H1 (cell line): ENCODE data around the gene POMT2. TPM values are rescaled to one million over a fixed set of nuclear protein-coding genes. Genes with fewer than 3 reads are reported as not detected.

Experiments
- SIX5 ChIP-seq: IDR thresholded peaks from 2 replicates; pipeline ENCODE4 v1.6.1; 2011; ENCODE audit warnings: mild to moderate bottlenecking, low read depth, low read length
- TEAD4 ChIP-seq: IDR thresholded peaks from 2 replicates; pipeline ENCODE4 v1.6.1; 2012; ENCODE audit warnings: low read depth, low read length, inconsistent platforms, mixed read lengths
- polyA plus RNA-seq, 7 experiments: library from polyadenylated mRNA; depleted of rRNA in 3 of 7; stranded (reverse) in 5 of 7; unstranded in 2 of 7; fragments of >200 nt in 5 of 7; fragments of 200-250 nt in 2 of 7; gene quantifications; 1 replicate in 5 of 7; 2 replicates in 1 of 7; 4 replicates in 1 of 7; pipeline versions ENCODE4 v1.2.1 to v1.2.3, GENCODE V29; 2011 to 2013; ENCODE audit warnings: missing spikeins in 2 of 7, mixed read lengths in 2 of 7
- total RNA-seq: library from RNA; stranded (reverse); fragmentation: NEBNext Ultra II Directional; extraction: Animal tissue kit (Norgen Biotek cat#: 25700); gene quantifications from 2 replicates; pipeline ENCODE4 v1.2.1, GENCODE V29; 2021

POMT2 gene
- total and polyA plus RNA-seq, 2 of the 8 experiments (the other 6 are each of a cell fraction or from before 2014, with no cell fraction given): 20.8 to 44.9 TPM

DNA sequence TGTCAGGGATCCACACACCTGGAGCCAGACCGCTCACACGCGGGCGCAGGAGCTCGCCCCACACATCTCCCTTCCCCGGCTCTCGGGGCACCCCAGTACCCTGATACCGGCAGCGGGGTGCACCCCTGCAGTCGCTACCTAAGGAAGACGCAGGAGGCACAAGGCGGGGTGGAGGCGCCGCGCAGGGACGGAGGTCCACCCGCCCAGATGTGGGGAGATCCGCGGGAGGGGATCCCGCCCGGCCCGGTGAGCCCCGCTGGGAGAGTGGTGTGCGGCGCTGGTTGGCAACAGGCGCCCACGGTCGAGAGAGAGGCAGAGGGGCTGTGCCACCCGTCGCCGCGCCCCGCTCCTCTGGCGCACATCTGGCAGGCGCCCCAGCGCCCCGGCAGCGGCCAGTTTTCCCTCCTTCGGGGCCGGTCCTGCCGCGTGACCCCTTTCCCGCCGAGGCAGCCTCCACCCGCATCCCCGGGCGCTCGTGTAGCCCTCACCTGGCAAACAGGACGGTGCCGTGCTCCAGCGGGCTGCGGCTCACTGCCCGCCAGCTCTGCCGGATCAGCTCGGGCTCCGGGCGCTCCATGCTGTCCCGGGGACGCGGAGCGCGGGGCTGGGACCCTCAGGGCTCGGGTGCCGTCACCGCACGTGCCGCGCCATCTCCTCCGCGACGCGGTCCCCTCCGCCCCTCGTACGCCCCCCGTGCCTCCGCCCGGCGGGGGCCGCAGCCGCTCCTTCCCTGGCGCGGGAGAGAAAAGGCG lies 50.1 kb downstream of the POMT2 start (continued):
- TF ChIP-seq TEAD4: no peak
- no peak for TF ChIP-seq SIX5
